AG09309 (cell line): ENCODE results near the gene CDCP2.
"Not testable (repeated sequence)": the region's sequence is repeated elsewhere in the genome, so short reads cannot be mapped to it uniquely, and the experiment has no call there.

Experiments used
- DNase-seq: peaks from one replicate; pipeline ENCODE4 v3.0.0-alpha.2; 2010; ENCODE audit warnings: low read depth
- H3K4me3 ChIP-seq: 2 replicates; pipeline ENCODE4 v1.5.1; 2011; ENCODE audit warnings: mild to moderate bottlenecking, low read depth, low read length, moderate library complexity; ENCODE audit not compliant: control insufficient read depth
- CTCF ChIP-seq: IDR thresholded peaks from 2 replicates; pipeline ENCODE4 v1.5.1; 2011; ENCODE audit warnings: mild to moderate bottlenecking, low read depth, low read length, inconsistent platforms; ENCODE audit not compliant: insufficient read depth, control insufficient read depth; ENCODE audit errors: missing control alignments

Gene CDCP2

DNA sequence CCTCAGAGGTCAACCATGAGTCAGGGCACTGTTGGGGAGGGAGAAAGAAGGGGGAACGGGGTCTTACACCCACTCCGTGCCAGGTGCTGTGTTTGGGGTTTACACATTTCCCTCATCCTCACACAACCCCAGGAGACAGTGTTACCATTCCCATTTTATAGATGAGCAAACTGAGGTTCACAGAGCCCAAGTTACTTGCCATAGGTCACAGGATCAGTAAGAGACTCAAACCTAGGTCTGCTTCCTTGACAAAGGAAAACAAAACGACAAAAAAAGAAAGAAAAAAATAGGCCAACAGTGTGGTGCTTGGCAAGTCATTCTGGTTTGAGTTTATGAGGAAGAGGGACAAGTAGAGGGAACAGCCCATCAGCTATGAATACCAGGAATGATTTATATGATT is 16.3 kb upstream of the CDCP2 start:
- no peak for TF ChIP-seq CTCF
- no peak overlapping the region for H3K4me3 ChIP-seq
- no peak for DNase-seq

DNA sequence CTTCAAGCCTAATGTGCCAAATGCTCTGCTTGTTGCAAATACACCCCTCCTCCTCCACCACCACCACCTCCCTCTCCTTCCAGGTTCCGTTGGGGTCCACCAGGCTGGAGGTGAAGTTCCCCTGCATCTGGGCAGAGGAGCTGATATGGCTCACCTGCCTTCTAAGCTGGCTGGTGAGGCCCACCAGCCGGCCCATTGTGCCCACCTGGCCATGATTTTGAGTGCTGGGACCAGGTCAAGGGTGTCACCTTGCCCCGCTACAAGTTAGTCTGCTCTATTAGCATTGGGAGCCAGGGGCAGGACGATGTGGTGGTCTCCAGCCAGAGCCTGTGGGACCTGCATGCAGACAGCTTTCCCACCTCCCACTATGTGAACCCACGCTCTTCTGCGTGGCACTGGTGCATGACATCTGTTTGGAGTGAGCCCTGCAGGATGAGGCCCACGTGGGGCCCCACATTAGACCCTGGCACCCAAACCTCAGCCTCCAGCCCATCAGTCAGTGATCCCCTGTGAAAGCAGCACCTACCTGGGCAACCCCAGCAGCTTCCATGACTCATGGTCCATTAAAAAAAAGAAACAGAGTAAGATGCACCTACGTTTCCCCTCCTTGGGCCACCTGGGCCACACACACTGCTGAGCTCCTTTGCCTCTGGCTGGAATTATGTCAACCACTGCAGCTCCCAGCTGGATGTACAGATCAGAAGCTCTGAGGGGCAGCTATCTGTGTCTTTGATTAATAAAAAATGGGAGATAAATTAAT is 15.6 kb upstream of the CDCP2 start:
- no peak for TF ChIP-seq CTCF
- DNase-seq: no peak

GRCh38 chr1:54167422-54168139 is 14.8 kb upstream of the CDCP2 start:
- H3K4me3 ChIP-seq: no peak overlapping the region
- no peak for TF ChIP-seq CTCF
- DNase-seq: no peak

More for the DNA sequence above, 15.6 kb upstream of the CDCP2 start:
- H3K4me3 ChIP-seq: no peak overlapping the region

DNA sequence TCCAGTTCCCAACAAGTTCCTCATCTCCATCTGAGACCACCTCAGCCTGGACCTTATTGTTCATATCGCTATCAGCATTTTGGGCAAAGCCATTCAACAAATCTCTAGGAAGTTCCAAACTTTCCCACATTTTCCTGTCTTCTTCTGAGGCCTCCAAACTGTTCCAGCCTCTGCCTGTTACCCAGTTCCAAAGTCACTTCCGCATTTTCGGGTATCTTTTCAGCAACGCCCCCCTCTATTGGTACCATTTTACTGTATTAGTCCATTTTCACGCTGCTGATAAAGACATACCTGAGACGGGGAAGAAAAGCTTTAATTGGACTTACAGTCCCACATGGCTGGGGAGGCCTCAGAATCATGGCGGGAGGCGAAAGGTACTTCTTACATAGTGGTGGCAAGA is 13.6 kb upstream of the CDCP2 start:
- DNase-seq, H3K4me3 ChIP-seq: not testable (repeated sequence)

DNA sequence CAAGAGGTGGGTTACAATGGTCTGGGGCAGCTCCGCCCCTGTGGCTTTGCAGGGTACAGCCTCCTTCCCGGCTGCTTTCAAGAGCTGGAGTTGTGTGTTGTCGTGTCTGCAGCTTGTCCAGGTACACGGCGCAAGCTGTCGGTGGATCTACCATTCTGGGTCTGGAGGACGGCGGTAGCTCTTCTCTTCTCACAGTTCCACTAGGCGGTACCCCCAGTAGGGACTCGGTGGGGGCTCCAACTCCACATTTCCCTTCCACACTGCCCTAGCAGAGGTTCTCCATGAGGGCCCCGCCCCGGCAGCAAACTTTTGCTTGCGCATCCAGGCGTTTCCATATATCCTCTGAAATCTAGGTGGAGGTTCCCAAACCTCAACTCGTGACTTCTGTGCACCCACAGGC is 12.3 kb upstream of the CDCP2 start:
- TF ChIP-seq CTCF: no peak
- no peak for DNase-seq
- no peak overlapping the region for H3K4me3 ChIP-seq

DNA sequence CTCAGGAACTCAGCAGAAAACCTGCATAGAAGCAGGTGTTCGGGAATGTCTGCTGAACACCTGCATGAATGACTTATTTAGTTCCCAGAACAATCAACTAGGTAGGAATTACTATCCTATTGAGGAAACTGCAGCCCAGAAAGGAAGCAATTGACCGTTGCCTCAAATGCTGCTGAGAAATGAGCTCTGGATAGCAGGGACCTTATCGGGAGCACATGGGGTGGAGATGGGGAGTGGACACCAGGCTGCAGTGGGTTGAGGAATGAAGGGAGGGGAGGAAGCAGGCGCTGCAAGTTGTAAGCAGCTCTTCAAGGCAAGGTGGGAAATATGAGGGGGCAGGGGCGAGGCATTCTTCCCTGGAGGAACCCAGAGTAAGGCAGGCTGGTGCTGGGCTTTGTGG is 10.8 kb upstream of the CDCP2 start:
- DNase-seq: no peak
- no peak overlapping the region for H3K4me3 ChIP-seq
- no peak for TF ChIP-seq CTCF

- H3K4me3 ChIP-seq: no peak overlapping the region
- no peak for DNase-seq
- no peak for TF ChIP-seq CTCF
Measured at GRCh38 chr1:54163051-54163450, 10.3 kb upstream of the CDCP2 start.
